SKM-1 (cell line): Measurements from ENCODE around the gene DZIP1L.
"Not testable (repeated sequence)": the region's sequence is repeated elsewhere in the genome, so short reads cannot be mapped to it uniquely, and the experiment has no call there.

ENCODE experiments used
- DNase-seq: peaks from one replicate; lab custom pipeline; 2025; ENCODE audit not compliant: unreplicated experiment; lab: John Stamatoyannopoulos, UW

Gene DZIP1L

GRCh38 chr3:138114431-138114918, 933 bp downstream of the DZIP1L start:
- DNase-seq, result no peak

DNA sequence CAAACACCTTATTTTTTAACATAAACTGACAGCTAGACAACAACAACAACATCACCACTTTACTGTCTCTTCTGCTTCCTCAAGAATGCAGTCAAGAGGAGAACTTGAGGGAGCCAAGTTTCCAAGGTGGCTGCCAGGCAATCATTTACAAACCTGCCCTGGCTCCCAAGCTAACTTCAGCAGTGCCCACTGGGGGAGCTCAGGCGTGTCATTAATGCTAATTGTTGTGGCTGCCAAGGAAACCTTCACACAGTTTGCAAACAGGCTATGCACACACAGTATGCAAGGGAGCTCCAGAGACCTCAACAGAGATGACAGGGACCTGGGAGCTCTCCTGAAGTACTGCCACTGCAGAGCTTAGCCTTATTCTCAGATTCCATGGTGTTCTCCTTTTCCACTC, 2.1 kb downstream of the DZIP1L start:
- DNase-seq, result no peak

- DNase-seq, result no peak
These were observed 3.0 kb downstream of the DZIP1L start for GRCh38 chr3:138112362-138112761.

DNA sequence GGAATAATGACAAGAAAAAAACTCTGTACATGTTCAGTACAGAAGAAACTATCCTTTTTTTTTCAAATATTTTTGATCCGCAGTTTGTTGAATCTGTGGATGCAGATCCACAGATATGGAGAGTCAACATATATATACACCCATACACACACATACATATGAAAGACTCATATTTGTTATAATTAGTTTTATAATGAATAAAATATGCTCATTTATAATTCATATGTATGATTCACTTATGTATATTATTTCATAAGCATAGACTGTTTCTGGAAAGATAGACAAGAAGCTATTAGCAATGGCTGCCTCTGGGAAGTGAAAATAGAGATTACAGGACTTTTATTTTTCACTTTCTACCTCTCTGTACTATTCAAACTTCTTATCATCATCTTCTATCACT, 9.8 kb downstream of the DZIP1L start:
- no peak for DNase-seq

GRCh38 chr3:138103466-138103865, 11.9 kb downstream of the DZIP1L start:
- no peak for DNase-seq

GRCh38 chr3:138101351-138101940, 14.0 kb downstream of the DZIP1L start:
- DNase-seq, result not testable (repeated sequence)

DNA sequence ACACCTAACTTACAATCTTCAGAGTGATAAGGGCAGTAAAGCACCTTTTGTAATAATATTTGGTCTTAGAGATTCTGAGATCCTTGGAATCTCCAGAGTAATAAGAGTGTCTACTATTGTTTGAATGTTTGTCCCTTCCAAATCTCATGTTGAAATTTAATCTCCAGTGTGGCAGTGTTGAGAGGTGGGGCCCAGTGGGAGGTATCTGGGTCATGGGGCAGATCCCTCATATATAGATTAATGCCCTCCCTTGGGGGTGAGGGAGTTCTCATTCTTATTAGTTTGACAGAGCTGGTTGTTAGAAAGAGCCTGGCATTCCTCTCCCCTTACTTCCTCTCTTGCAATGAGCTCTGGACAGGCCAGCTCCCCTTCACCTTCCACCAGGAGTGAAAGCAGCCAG, 16.0 kb downstream of the DZIP1L start:
- DNase-seq, result no peak

GRCh38 chr3:138097192-138098172, 17.9 kb downstream of the DZIP1L start:
- DNase-seq, result no peak

- no peak for DNase-seq
These were observed 21.7 kb downstream of the DZIP1L start for GRCh38 chr3:138093721-138094120.

DNA sequence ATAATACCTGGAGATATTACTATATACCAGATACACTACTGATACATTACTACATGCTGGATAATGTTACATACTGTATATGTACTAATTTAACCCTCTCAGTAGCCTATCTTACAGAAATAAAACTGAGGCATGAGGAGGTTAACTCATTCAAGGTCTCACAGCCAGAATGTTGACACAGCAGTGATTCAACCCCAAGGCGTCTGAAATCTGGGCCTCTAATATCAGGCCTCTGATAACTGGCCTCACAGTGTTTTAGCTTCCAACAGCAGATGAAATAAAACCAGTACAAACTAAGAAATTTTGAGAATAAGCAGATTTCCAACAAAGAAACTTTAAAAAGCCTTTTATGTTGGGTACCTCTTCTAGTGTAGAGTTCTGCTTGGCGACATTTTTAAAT, 23.4 kb downstream of the DZIP1L start:
- DNase-seq, result no peak

- no peak for DNase-seq
These were observed 26.3 kb downstream of the DZIP1L start for GRCh38 chr3:138089091-138089490.

GRCh38 chr3:138085745-138086144, 29.7 kb downstream of the DZIP1L start:
- not testable (repeated sequence) for DNase-seq

DNA sequence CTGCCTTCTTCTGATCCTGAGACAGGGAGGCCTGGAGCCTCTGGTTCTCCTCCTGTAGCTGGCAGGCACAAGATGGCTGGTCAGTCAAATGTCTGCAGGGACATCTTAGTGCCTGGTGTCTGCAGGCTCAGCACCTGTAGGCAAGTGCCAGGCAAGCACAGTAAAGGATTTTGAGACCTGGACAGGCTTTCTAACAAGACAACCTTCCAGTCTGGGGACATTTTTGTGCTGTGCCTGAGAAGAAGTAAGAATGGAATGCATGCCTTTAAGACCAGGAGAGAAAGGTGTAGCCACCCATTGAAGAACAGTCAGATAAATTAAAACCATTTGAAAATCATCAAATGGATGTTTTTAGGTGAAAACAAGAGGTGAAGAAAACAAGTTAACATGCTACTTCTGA, 31.2 kb downstream of the DZIP1L start:
- no peak for DNase-seq

DNA sequence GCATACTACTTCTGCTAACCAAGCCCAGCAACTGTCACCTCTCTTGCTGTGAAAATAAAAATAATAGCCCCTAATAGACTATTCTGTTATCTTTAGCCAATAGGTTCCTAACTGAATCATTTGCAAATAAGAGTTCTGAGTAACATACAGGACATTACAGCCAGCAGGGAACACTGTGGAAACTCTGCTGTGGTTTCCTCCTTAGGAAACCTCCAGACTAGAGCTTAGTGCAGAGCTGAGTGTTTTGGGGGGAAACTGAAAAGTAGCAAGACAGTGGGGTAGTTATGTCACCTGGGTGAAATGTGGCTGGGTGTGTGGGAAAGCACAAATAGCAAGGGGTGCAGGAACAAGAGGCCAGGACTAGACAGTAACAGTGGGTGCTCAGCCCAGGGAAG, 32.4 kb downstream of the DZIP1L start:
- no peak for DNase-seq

GRCh38 chr3:138082085-138082991, 33.1 kb downstream of the DZIP1L start:
- DNase-seq, result no peak

GRCh38 chr3:138081371-138082084, 33.9 kb downstream of the DZIP1L start:
- no peak for DNase-seq

DNA sequence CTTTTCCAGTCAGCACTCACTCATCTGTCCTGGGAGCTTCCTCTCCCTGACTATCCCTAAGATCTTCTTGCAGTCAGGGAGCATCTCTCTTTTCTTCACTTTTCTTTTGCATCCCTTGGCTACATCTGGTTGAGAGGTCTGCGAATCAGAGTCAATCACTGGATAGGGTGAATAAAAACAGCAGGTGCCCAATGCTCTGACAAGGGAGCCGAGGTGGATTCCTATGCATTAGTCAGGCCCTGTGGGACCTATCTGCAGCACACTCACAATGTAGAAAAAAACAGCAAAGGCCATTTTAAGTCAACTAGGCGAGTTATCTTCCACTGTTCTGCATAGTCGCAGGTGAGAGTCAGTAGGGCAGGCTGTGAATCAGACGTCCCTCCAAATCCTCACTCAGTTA, 35.5 kb downstream of the DZIP1L start:
- DNase-seq, result no peak

DNA sequence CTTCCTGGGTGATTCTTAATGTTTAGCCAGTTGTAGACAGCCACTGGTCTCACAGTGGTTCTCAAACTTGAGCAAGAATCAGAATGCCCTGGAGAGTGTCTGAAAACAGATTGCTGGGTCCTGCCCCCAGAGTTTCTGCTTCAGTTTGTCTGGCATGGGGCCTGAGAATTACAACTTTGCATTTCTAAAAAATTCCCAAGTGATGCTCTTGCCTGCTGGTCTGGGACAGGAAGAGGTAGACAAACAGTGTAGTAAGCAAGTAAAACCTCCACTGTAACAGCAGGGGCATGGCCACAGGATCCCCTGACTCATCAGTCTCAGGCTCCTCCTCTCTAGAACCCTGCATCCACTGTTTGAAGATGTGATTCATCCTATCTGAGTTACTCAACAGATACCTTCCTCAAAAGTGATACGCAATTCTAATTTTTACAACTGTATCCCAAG, 36.5 kb downstream of the DZIP1L start:
- DNase-seq, result no peak

DNA sequence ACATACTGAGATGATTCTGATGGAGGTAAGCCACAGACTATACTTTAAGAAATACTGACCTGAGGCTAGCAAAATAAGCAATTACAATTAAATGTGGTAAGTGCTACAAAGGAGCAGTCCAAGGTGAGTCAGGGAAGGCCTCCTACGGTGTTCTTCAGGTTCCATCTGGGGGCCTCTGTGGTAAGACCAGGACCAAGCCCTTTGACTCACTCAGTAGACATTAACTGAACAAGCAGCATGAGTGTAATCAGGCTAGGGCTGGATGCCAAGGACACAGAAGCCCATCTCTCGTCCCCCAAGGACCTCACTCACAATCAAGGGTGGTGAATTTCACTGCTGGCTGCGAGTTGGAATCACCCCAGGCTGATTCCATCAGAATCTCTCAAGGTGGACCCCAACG, 37.3 kb downstream of the DZIP1L start:
- DNase-seq, result no peak

DNA sequence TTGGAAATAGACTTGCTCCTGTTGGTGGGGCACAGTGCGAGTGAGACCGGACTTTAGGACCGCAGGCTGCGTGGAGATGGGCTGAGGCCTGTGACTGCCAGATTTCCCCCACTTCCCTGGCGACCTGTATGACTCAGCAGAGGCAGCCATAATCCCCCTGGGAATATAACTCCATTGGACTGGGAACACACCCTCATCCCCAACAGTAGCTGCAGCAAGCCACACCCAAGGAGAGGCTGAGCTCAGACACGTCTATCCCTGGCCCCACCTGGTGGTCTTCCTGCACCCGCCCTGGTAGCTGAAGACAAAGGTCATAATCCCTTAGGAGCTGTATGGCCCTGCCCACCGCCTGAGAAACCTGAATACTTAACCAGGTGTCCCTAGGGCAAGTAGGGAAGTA, 42.6 kb downstream of the DZIP1L start:
- no peak for DNase-seq

- DNase-seq, result no peak
These were observed 45.4 kb downstream of the DZIP1L start for GRCh38 chr3:138070006-138070405.
